DND-41 (cell line): ENCODE results near the gene WDFY3.

ENCODE experiments used
- EZH2 ChIP-seq: IDR thresholded peaks from 3 replicates; pipeline ENCODE4 v1.6.1; 2012; ENCODE audit warnings: borderline replicate concordance, low read depth, mild to moderate bottlenecking, moderate library complexity, low read length, inconsistent platforms; ENCODE audit not compliant: severe bottlenecking
- TF ChIP-seq, protein P1 (sequence below): IDR thresholded peaks from 2 replicates; pipeline ENCODE4 v1.5.1; 2012; ENCODE audit warnings: borderline replicate concordance, low read length, moderate library complexity, mild to moderate bottlenecking; ENCODE audit not compliant: poor library complexity, severe bottlenecking; ENCODE audit errors: extremely low read depth

DNA sequence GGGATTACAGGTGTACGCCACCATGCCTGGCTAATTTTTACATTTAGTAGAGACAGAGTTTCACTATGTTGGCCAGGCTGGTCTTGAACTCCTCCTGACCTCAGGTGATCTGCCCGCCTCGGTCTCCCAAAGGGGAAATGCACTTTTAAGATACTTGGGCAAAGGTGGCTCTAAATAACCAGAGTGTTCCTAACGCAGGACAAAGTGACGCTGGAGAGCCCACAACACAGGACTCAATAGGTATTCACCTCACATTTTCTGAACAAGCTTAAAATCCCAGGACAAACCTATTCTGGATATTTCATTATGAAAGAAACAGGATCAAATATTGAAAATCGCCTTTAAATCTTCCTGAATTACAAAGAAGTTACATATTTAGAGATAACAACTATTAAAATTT is 69.0 kb downstream of the WDFY3 start:
- TF ChIP-seq, protein P1, sequence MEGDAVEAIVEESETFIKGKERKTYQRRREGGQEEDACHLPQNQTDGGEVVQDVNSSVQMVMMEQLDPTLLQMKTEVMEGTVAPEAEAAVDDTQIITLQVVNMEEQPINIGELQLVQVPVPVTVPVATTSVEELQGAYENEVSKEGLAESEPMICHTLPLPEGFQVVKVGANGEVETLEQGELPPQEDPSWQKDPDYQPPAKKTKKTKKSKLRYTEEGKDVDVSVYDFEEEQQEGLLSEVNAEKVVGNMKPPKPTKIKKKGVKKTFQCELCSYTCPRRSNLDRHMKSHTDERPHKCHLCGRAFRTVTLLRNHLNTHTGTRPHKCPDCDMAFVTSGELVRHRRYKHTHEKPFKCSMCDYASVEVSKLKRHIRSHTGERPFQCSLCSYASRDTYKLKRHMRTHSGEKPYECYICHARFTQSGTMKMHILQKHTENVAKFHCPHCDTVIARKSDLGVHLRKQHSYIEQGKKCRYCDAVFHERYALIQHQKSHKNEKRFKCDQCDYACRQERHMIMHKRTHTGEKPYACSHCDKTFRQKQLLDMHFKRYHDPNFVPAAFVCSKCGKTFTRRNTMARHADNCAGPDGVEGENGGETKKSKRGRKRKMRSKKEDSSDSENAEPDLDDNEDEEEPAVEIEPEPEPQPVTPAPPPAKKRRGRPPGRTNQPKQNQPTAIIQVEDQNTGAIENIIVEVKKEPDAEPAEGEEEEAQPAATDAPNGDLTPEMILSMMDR = no peak
- TF ChIP-seq EZH2 = no peak
